Kidney (tissue), 14 donors: ENCODE results near the gene NEMF. TPM values are rescaled to one million over a fixed set of nuclear protein-coding genes. Genes with fewer than 3 reads are reported as not detected.
A peak's percentile ranks its signal among the peaks of the same experiment; 100 is the strongest.

ENCODE experiments used
- DNase-seq, 5 donors: peaks; one replicate each; pipeline ENCODE4 v3.0.0-alpha.2; 2013 to 2020
- FAIRE-seq: peaks from 2 replicates; lab custom pipeline; 2012; peaks lifted over from hg19 to GRCh38; lab: Jason Lieb, UNC
- H3K27ac ChIP-seq, 2 donors: one replicate each; pipeline ENCODE4 v1.7.0; 2013; ENCODE audit warnings: low read depth in 2 of 2, low read length in 2 of 2, inconsistent platforms in 1 of 2
- H3K27me3 ChIP-seq: one replicate; pipeline ENCODE4 v1.7.1; 2013; ENCODE audit warnings: low read length, inconsistent platforms; ENCODE audit not compliant: control insufficient read depth, insufficient read depth
- H3K36me3 ChIP-seq, 3 donors: one replicate each; pipeline versions ENCODE4 v1.7.0 to v1.7.1; 2013; ENCODE audit warnings: low read length in 3 of 3, control low read depth in 1 of 3, inconsistent platforms in 1 of 3; ENCODE audit not compliant: insufficient read depth in 3 of 3, control insufficient read depth in 2 of 3
- H3K4me1 ChIP-seq, 3 donors: one replicate each; pipeline versions ENCODE4 v1.7.0 to v1.7.1; 2013; ENCODE audit warnings: low read length in 3 of 3, inconsistent platforms in 1 of 3, low read depth in 1 of 3; ENCODE audit not compliant: control insufficient read depth in 2 of 3, insufficient read depth in 2 of 3
- H3K4me3 ChIP-seq, 3 donors: one replicate each; pipeline versions ENCODE4 v1.7.0 to v1.8.1; 2013; ENCODE audit warnings: low read length in 3 of 3, control low read depth in 1 of 3, inconsistent platforms in 1 of 3
- H3K9ac ChIP-seq, 3 donors: one replicate each; pipeline versions ENCODE4 v1.7.0 to v1.7.1; 2013; ENCODE audit warnings: low read length in 3 of 3, control low read depth in 1 of 3, inconsistent platforms in 1 of 3
- H3K9me3 ChIP-seq, 3 donors: one replicate each; pipeline versions ENCODE4 v1.7.0 to v1.7.1; 2013; ENCODE audit warnings: low read length in 3 of 3, control low read depth in 1 of 3, inconsistent platforms in 1 of 3; ENCODE audit not compliant: control insufficient read depth in 2 of 3, insufficient read depth in 1 of 3
- CTCF ChIP-seq: IDR thresholded peaks from 3 replicates; pipeline ENCODE4 v1.5.1; 2012; ENCODE audit warnings: mild to moderate bottlenecking, moderate library complexity, borderline replicate concordance; ENCODE audit not compliant: insufficient read depth; ENCODE audit errors: extremely low read depth
- intact Hi-C: fragments of 100-400 bp; cut with DNase I; formaldehyde crosslinking; loops from one replicate; pipeline ENCODE4 v1.11.1; 2022
- polyA plus RNA-seq: library from polyadenylated mRNA; stranded (reverse); fragments of 350-450 nt; fragmentation: Illumina TruSeq; extraction: RNeasy Lipid Tissue Mini Kit (QIAGEN cat#74804); gene quantifications from one replicate; pipeline ENCODE4 v1.2.3, GENCODE V29; 2014; ENCODE audit warnings: low read depth, low replicate concordance; ENCODE audit not compliant: insufficient read depth
- total RNA-seq: library from RNA; stranded (reverse); fragmentation: NEBNext Ultra II Directional; extraction: Animal tissue kit (Norgen Biotek cat#: 25700); gene quantifications from one replicate; pipeline ENCODE4 v1.2.1, GENCODE V29; 2021
- donor health status: control.
- donor health status: control.
- donor health status: control.
- donor health status: control.
- donor health status: control.
- donor health status: DM: yes; HTN: yes; CAD: no.
- donor health status: Normal renal cell carcinoma (clear cell type).

The NEMF gene
- total and polyA plus RNA-seq, 2 donors from 2014 or later = 26.1 to 79.9 TPM

DNA sequence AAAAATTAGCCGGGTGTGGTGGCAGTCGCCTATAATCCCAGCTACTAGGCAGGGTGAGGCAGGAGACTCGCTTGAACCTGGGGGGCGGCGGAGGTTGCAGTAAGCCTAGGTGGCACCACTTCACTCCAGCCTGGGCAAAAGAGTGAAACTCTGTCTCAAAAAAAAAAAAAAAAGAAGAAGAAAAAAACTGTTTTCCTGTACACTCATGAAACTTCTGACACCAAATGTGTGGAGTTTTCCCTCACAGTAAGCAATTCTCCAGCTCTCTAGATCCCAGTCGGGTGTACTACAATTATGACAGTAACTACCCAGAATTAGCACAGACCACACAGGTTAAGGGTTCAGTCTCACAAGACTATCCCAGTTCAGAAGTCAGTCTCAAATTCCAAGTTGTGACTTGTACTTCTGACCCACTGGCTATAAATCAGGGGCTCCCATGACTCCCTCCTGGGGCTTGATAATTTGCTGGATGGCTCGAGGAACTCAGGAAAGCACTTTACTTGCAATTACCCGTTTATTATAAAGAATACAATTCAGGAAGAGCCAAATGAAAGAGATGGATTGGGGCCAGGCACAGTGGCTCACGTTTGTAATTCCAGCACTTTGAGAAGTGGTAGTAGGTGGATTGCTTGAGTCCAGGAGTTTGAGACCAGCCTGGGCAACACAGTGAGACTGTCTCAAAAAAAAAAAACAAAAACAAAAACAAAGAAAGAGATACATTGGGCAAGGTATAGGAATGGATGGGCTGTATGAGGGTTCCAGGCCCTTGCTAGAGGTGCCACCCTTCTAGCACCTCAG lies 27.9 kb upstream of the NEMF start:
- no peak for FAIRE-seq
- Histone ChIP-seq H3K27ac (peak overlapping the region; percentile 63 to 67), H3K27me3 (no peaks in the 10 kb centered on the region), H3K36me3 (no peaks in the 10 kb centered on the region), H3K4me3 (no peak overlapping the region), H3K9me3 (no peaks in the 10 kb centered on the region), H3K9ac (no peak overlapping the region), H3K4me1 (peaks cover 0 to 8% (median 2%) of the 10 kb centered on the region in 3 donors)
- intact Hi-C loops = no loop called here
- no peak for TF ChIP-seq CTCF
- peak in 3 of 5 donors; percentile 44 to 82 (median 76) for DNase-seq

- DNase-seq (peak in 4 of 5 donors; percentile 45 to 71 (median 56)), FAIRE-seq (no peak)
- Histone ChIP-seq H3K4me3 (no peak overlapping the region), H3K9ac (no peak overlapping the region), H3K9me3 (no peaks in the 10 kb centered on the region), H3K27me3 (no peaks in the 10 kb centered on the region), H3K36me3 (no peaks in the 10 kb centered on the region), H3K27ac (peak overlapping the region; percentile 63 to 67), H3K4me1 (peaks cover 0 to 8% (median 2%) of the 10 kb centered on the region in 3 donors)
- intact Hi-C loops = no loop called here
- peak; percentile 49 for TF ChIP-seq CTCF
Observed at GRCh38 chr14:49879646-49880204, 27.1 kb upstream of the NEMF start.

DNA sequence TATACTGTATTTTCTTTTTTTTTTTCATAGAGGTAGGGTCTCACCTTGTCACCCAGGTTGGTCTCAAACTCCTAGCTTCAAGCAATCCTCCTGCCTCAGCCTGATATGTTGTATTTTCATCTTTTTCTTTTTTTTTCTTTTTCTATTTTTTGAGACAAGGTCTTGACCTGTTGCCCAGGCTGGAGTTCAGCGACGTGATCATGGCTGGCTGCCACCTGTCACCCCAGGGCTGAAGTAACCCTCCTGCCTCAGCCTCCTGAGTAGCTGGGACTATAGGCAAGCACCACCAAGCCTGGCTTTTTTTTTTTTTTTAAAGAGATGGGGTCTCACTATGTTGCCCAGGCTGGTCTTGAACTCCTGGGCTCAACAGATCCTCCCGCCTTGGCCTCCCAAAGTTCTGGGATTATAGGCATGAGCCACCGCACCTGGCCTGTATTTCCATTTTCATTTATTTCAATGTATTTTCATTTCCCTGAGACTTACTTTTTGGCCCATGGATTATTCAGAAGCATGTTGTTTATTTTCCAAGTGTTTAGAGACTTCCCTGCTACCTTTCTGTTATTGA lies 24.1 kb upstream of the NEMF start:
- DNase-seq (no peak), FAIRE-seq (no peak)
- intact Hi-C loops = no loop called here
- H3K9me3 ChIP-seq = no peaks in the 10 kb centered on the region
- H3K4me3 ChIP-seq = no peak overlapping the region
- H3K27me3 ChIP-seq = no peaks in the 10 kb centered on the region
- no peak overlapping the region for H3K9ac ChIP-seq
- no peak overlapping the region for H3K27ac ChIP-seq
- no peak for TF ChIP-seq CTCF
- no peaks in the 10 kb centered on the region for H3K36me3 ChIP-seq
- peaks cover 0 to 8% (median 2%) of the 10 kb centered on the region in 3 donors for H3K4me1 ChIP-seq
